Thoracic aorta (tissue), 2 donors: ENCODE results near the gene NPAS1. TPM values are rescaled to one million over a fixed set of nuclear protein-coding genes. Genes with fewer than 3 reads are reported as not detected.

ENCODE experiments used
- ATAC-seq: fragments of 150-250 bp; one replicate; pipeline ENCODE4 v1.8.0; 2017; ENCODE audit warnings: low read depth; ENCODE audit not compliant: insufficient number of reproducible peaks, low FRiP score
- DNase-seq: peaks from one replicate; pipeline ENCODE4 v3.0.0-alpha.2; 2020; ENCODE audit warnings: low spot score
- H3K27ac ChIP-seq, 2 donors: fragments of 200-600 bp; sonication (generic); 1 replicate in 1 of 2; 2 replicates in 1 of 2; pipeline ENCODE4 v1.5.1; 2016; ENCODE audit warnings: mild to moderate bottlenecking in 2 of 2, moderate library complexity in 2 of 2
- H3K27me3 ChIP-seq: fragments of 200-600 bp; sonication (generic); replicated peaks from 2 replicates; pipeline ENCODE4 v1.6.0; 2016; ENCODE audit warnings: mild to moderate bottlenecking; ENCODE audit not compliant: insufficient read depth
- H3K36me3 ChIP-seq: fragments of 200-600 bp; sonication (generic); one replicate; pipeline ENCODE4 v1.5.1; 2016
- H3K4me1 ChIP-seq, 2 donors: fragments of 200-600 bp; sonication (generic); 1 replicate in 1 of 2; 2 replicates in 1 of 2; pipeline versions ENCODE4 v1.5.1 to v1.6.0; 2016; ENCODE audit warnings: low read depth in 2 of 2, mild to moderate bottlenecking in 1 of 2; ENCODE audit not compliant: control insufficient read depth in 1 of 2
- H3K4me3 ChIP-seq: fragments of 200-600 bp; sonication (generic); 2 replicates; pipeline ENCODE4 v1.5.1; 2016; ENCODE audit warnings: mild to moderate bottlenecking
- H3K9me3 ChIP-seq: fragments of 200-600 bp; sonication (generic); 2 replicates; pipeline ENCODE4 v1.5.1; 2016
- total RNA-seq, 2 donors: library from RNA; depleted of rRNA; stranded (reverse); fragments of >200 nt; gene quantifications; one replicate each; pipeline versions ENCODE4 v1.1.0 to v1.2.3, GENCODE V29; 2016
- TF ChIP-seq, protein P1 (sequence below): fragments of 200-600 bp; sonication (generic); IDR thresholded peaks from one replicate; pipeline ENCODE4 v1.5.1; 2019; ENCODE audit warnings: antibody characterized with exemption

NPAS1 gene
- total RNA-seq, 2 donors from 2014 or later, result 0.68 to 1.3 TPM

DNA sequence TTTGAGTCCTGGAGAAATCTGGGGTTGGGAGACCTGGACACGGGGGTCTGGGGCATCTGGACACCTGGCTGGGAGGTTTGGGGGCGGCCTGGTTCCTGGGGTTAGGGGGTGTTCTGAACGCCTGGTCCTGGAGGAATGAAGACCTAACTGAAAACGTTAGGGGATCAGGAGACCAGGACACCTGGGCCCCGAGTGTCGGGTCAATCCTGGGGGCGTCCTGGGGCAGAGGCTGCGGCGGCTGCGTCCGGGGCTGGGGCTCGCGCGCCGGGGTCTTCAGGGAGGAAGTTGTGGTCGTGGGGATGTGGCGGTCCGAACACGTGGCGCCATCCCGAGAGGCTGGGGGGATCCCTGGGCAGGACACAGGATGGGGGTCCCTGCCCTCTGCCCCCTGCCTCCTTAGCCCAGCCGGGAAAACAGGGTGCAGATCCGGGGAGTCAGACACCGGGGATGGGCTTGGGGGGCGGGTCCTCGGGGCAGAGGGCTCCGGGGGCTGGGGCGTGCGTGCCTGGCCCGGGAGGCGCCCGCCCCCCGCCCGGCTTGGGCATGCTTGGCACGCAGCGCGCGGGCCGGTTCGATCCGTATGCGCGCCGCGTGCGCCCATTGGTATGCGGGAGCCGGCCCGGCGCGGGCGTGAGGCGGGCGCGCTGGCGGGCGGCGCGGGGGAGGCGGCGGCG lies 632 bp downstream of the NPAS1 start:
- Histone ChIP-seq H3K27me3 (peaks cover 13% of the 10 kb centered on the region), H3K4me1 (peaks cover 22 to 24% of the 10 kb centered on the region in 2 donors), H3K27ac (no peak overlapping the region), H3K36me3 (no peaks in the 10 kb centered on the region), H3K4me3 (peak overlapping the region; percentile 55), H3K9me3 (no peaks in the 10 kb centered on the region)
- TF ChIP-seq, protein P1, sequence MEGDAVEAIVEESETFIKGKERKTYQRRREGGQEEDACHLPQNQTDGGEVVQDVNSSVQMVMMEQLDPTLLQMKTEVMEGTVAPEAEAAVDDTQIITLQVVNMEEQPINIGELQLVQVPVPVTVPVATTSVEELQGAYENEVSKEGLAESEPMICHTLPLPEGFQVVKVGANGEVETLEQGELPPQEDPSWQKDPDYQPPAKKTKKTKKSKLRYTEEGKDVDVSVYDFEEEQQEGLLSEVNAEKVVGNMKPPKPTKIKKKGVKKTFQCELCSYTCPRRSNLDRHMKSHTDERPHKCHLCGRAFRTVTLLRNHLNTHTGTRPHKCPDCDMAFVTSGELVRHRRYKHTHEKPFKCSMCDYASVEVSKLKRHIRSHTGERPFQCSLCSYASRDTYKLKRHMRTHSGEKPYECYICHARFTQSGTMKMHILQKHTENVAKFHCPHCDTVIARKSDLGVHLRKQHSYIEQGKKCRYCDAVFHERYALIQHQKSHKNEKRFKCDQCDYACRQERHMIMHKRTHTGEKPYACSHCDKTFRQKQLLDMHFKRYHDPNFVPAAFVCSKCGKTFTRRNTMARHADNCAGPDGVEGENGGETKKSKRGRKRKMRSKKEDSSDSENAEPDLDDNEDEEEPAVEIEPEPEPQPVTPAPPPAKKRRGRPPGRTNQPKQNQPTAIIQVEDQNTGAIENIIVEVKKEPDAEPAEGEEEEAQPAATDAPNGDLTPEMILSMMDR, result no peak
- ATAC-seq, result no peak
- no peak for DNase-seq

DNA sequence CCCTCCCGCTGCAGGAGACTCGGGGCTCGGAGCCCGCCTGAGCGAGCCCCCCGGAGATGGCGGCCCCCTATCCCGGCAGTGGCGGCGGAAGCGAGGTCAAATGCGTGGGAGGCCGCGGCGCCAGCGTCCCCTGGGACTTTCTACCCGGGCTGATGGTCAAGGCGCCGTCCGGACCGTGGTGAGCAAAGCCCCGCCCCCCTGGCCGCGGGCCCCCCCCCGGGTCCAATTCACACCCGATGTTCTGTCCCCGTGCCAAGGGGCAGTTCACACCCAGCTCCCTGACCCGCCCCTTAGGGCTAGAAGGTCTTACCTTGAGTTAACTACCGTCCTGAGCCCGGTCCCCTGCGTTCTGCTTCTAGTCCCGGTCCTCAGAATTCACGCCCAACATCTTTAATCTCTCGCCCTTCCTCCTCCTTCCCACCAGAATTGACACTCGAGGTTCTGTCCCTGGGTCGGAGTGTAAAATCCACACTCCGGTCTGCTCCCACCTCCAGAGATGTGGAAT lies 1.4 kb downstream of the NPAS1 start:
- Histone ChIP-seq H3K36me3 (no peaks in the 10 kb centered on the region), H3K4me1 (peaks cover 22 to 24% of the 10 kb centered on the region in 2 donors), H3K9me3 (no peaks in the 10 kb centered on the region), H3K4me3 (peak overlapping the region; percentile 61), H3K27ac (no peak overlapping the region), H3K27me3 (peaks cover 13% of the 10 kb centered on the region)
- no peak for DNase-seq
- ATAC-seq, result no peak
- TF ChIP-seq, protein P1, result no peak

GRCh38 chr19:47021536-47022139 lies 2.0 kb downstream of the NPAS1 start:
- H3K27me3 ChIP-seq, result peaks cover 13% of the 10 kb centered on the region
- TF ChIP-seq, protein P1, result no peak
- peak overlapping the region; percentile 61 for H3K4me3 ChIP-seq

GRCh38 chr19:47022140-47022536 lies 2.5 kb downstream of the NPAS1 start:
- no peaks in the 10 kb centered on the region for H3K9me3 ChIP-seq
- no peaks in the 10 kb centered on the region for H3K36me3 ChIP-seq
- H3K4me3 ChIP-seq, result no peak overlapping the region
- peaks cover 22 to 24% of the 10 kb centered on the region in 2 donors for H3K4me1 ChIP-seq
- TF ChIP-seq, protein P1, result no peak
- ATAC-seq (no peak), DNase-seq (no peak)
- H3K27ac ChIP-seq, result no peak overlapping the region
- peaks cover 13% of the 10 kb centered on the region for H3K27me3 ChIP-seq

More at GRCh38 chr19:47021536-47022139, 2.0 kb downstream of the NPAS1 start:
- no peak for ATAC-seq
- no peak for DNase-seq
- H3K36me3 ChIP-seq, result no peaks in the 10 kb centered on the region
- H3K4me1 ChIP-seq, result peaks cover 22 to 24% of the 10 kb centered on the region in 2 donors
- H3K27ac ChIP-seq, result no peak overlapping the region
- no peaks in the 10 kb centered on the region for H3K9me3 ChIP-seq

GRCh38 chr19:47022541-47023447 lies 3.2 kb downstream of the NPAS1 start:
- H3K9me3 ChIP-seq, result no peaks in the 10 kb centered on the region
- no peak overlapping the region for H3K4me3 ChIP-seq
- H3K27me3 ChIP-seq, result peaks cover 13% of the 10 kb centered on the region
- H3K27ac ChIP-seq, result no peak overlapping the region
- no peak for ATAC-seq
- no peak for DNase-seq
- TF ChIP-seq, protein P1, result no peak
- peaks cover 22 to 24% of the 10 kb centered on the region in 2 donors for H3K4me1 ChIP-seq
- H3K36me3 ChIP-seq, result no peaks in the 10 kb centered on the region
